HCT116 (cell line): Measurements from ENCODE around the gene ERC1. TPM values are rescaled to one million over a fixed set of nuclear protein-coding genes. Genes with fewer than 3 reads are reported as not detected.

Experiments
- ATAC-seq: fragments of 200-7000 bp; cut with Tn5 transposase; 2 replicates; pipeline ENCODE4 v1.9.1; 2020; ENCODE audit warnings: mild to moderate bottlenecking, moderate library complexity
- BruUV-seq: library from RNA; stranded (reverse); fragments of 400-500 nt; replicated peaks from 2 replicates; lab custom pipeline; 2021; lab: Mats Ljungman, UMichigan
- CTCF ChIA-PET: fragments of 300-600 bp; sonication (Branson Sonifier 250); formaldehyde crosslinking; loops from one replicate; lab custom pipeline; 2021; ENCODE audit warnings: antibody characterized with exemption; lab: Charles Lee
- POLR2A ChIA-PET: fragments of 300-600, 350-600 bp; sonication (Branson Sonifier 250); formaldehyde crosslinking; loops from one replicate; lab custom pipeline; 2021; ENCODE audit warnings: antibody characterized with exemption; lab: Charles Lee
- RAD21 ChIA-PET, 2 experiments: fragments of 300-600 bp; sonication (Branson Sonifier 250); formaldehyde crosslinking; loops; one replicate each; lab custom pipeline; 2023; ENCODE audit warnings: low total read pairs in 2 of 2; ENCODE audit not compliant: uncharacterized antibody in 2 of 2, unreplicated experiment in 2 of 2, low non-redundant PET in 1 of 2; lab: Charles Lee
- DNase-seq: peaks from one replicate; pipeline ENCODE4 v3.0.0-alpha.2; 2010; ENCODE audit warnings: low read depth, low spot score
- H2AFZ ChIP-seq: fragments of 200-600 bp; shearing (Covaris generic), sonication (generic); 2 replicates; pipeline ENCODE4 v1.6.1; 2017; ENCODE audit warnings: low read depth, mixed run types, mixed read lengths, antibody characterized with exemption, low read length; ENCODE audit not compliant: poor library complexity, severe bottlenecking
- H3K27ac ChIP-seq: 2 replicates; pipeline ENCODE4 v1.5.1; 2012; ENCODE audit warnings: low read depth, low read length
- H3K27me3 ChIP-seq: fragments of 200-600 bp; sonication (generic); 2 replicates; pipeline ENCODE4 v1.6.1; 2016; ENCODE audit warnings: mixed run types, low read length, mixed read lengths; ENCODE audit not compliant: insufficient read depth
- H3K36me3 ChIP-seq, 2 experiments: fragments of 200-500 bp in 1 of 2; fragments of 200-600 bp in 1 of 2; sonication (Bioruptor generic) in 1 of 2; sonication (generic) in 1 of 2; 2 replicates each; pipeline versions ENCODE4 v1.5.1 to v1.6.1; 2014 to 2016; ENCODE audit warnings: low read length in 2 of 2, inconsistent platforms in 1 of 2, mixed read lengths in 1 of 2, mixed run types in 1 of 2; ENCODE audit not compliant: insufficient read depth in 2 of 2, control insufficient read depth in 1 of 2
- H3K4me1 ChIP-seq, 2 experiments: fragments of 200-600 bp in 1 of 2; sonication (generic) in 1 of 2; 2 replicates each; pipeline versions ENCODE4 v1.5.1 to v1.6.1; 2012 to 2017; ENCODE audit warnings: low read length in 2 of 2, inconsistent platforms in 1 of 2, mild to moderate bottlenecking in 1 of 2, mixed read lengths in 1 of 2, mixed run types in 1 of 2, moderate library complexity in 1 of 2; ENCODE audit not compliant: insufficient read depth in 2 of 2, control insufficient read depth in 1 of 2
- H3K4me2 ChIP-seq: fragments of 200-600 bp; sonication (generic); 2 replicates; pipeline ENCODE4 v1.6.1; 2017; ENCODE audit warnings: mixed run types, low read length, mixed read lengths
- H3K4me3 ChIP-seq, 2 experiments: fragments of 200-600 bp in 1 of 2; sonication (generic) in 1 of 2; replicated peaks in 1 of 2; 2 replicates each; pipeline ENCODE4 v1.5.1; 2011 to 2016; ENCODE audit warnings: low read length in 2 of 2, control low read depth in 1 of 2, low read depth in 1 of 2, mild to moderate bottlenecking in 1 of 2, mixed read lengths in 1 of 2, mixed run types in 1 of 2
- H3K79me2 ChIP-seq: fragments of 200-600 bp; sonication (generic); 2 replicates; pipeline ENCODE4 v1.6.1; 2017; ENCODE audit warnings: mild to moderate bottlenecking, mixed run types, low read length, moderate library complexity, mixed read lengths; ENCODE audit not compliant: insufficient read depth
- H3K9ac ChIP-seq: fragments of 200-600 bp; sonication (generic); 2 replicates; pipeline ENCODE4 v1.6.1; 2016; ENCODE audit warnings: low read length, mixed read lengths
- H3K9me2 ChIP-seq: fragments of 200-600 bp; sonication (generic), shearing (Covaris generic); 2 replicates; pipeline ENCODE4 v1.6.1; 2017; ENCODE audit warnings: mixed run types, mild to moderate bottlenecking, moderate library complexity; ENCODE audit not compliant: insufficient read depth
- H3K9me3 ChIP-seq, 2 experiments: fragments of 200-500 bp in 1 of 2; fragments of 200-600 bp in 1 of 2; sonication (Bioruptor generic) in 1 of 2; sonication (generic) in 1 of 2; 2 replicates each; pipeline ENCODE4 v1.6.1; 2014 to 2017; ENCODE audit warnings: low read length in 2 of 2, mixed read lengths in 2 of 2, inconsistent platforms in 1 of 2, low read depth in 1 of 2, mild to moderate bottlenecking in 1 of 2, mixed run types in 1 of 2, moderate library complexity in 1 of 2; ENCODE audit not compliant: control insufficient read depth in 1 of 2, insufficient read depth in 1 of 2
- H4K20me1 ChIP-seq: fragments of 200-600 bp; sonication (generic), shearing (Covaris generic); 2 replicates; pipeline ENCODE4 v1.6.1; 2017; ENCODE audit warnings: mixed run types, mild to moderate bottlenecking, moderate library complexity; ENCODE audit not compliant: insufficient read depth
- CBX3 ChIP-seq: IDR thresholded peaks from 2 replicates; pipeline ENCODE4 v1.6.1; 2012; ENCODE audit warnings: low read depth
- CEBPB ChIP-seq: IDR thresholded peaks from 2 replicates; pipeline ENCODE4 v1.6.1; 2012; ENCODE audit warnings: low read depth
- EGR1 ChIP-seq: IDR thresholded peaks from 2 replicates; pipeline ENCODE4 v1.6.1; 2012; ENCODE audit warnings: low read depth
- EZH2 ChIP-seq: fragments of 200-600 bp; sonication (generic); IDR thresholded peaks from 2 replicates; pipeline ENCODE4 v1.6.1; 2017; ENCODE audit warnings: antibody characterized with exemption, mixed run types
- EZH2phosphoT487 ChIP-seq: fragments of 200-600 bp; IDR thresholded peaks from 2 replicates; pipeline ENCODE4 v1.6.1; 2018; ENCODE audit warnings: antibody characterized with exemption, borderline replicate concordance
- JUND ChIP-seq: IDR thresholded peaks from 2 replicates; pipeline ENCODE4 v1.6.1; 2012
- MAX ChIP-seq: IDR thresholded peaks from 2 replicates; pipeline ENCODE4 v1.6.1; 2012
- POLR2A ChIP-seq: IDR thresholded peaks from 2 replicates; pipeline ENCODE4 v1.7.0; 2011; ENCODE audit warnings: borderline replicate concordance; ENCODE audit not compliant: insufficient read depth, insufficient read length; ENCODE audit errors: extremely low read depth
- RAD21 ChIP-seq: IDR thresholded peaks from 2 replicates; pipeline ENCODE4 v1.6.1; 2012; ENCODE audit warnings: low read depth, mild to moderate bottlenecking
- SIN3A ChIP-seq: IDR thresholded peaks from 2 replicates; pipeline ENCODE4 v1.6.1; 2012; ENCODE audit warnings: low read depth
- SRF ChIP-seq: IDR thresholded peaks from 2 replicates; pipeline ENCODE4 v1.6.1; 2012; ENCODE audit warnings: low read depth
- TCF7L2 ChIP-seq: IDR thresholded peaks from 2 replicates; pipeline ENCODE4 v1.7.0; 2011; ENCODE audit warnings: borderline replicate concordance, inconsistent platforms; ENCODE audit not compliant: insufficient read depth, insufficient read length; ENCODE audit errors: extremely low read depth
- YY1 ChIP-seq: IDR thresholded peaks from 2 replicates; pipeline ENCODE4 v1.6.1; 2011; ENCODE audit warnings: low read length, low read depth, moderate library complexity, mild to moderate bottlenecking; ENCODE audit not compliant: insufficient replicate concordance; ENCODE audit errors: extremely low read depth
- ZFX ChIP-seq: fragments of 450-650 bp; IDR thresholded peaks from 2 replicates; pipeline ENCODE4 v1.6.1; 2017
- ZNF274 ChIP-seq: fragments of 200-500 bp; sonication (Bioruptor generic); IDR thresholded peaks from 2 replicates; pipeline ENCODE4 v1.6.1; 2014; ENCODE audit warnings: mild to moderate bottlenecking, low read depth, low read length, inconsistent platforms
- intact Hi-C: fragments of 100-400 bp; cut with micrococcal nuclease; formaldehyde crosslinking; loops from 2 replicates; pipeline ENCODE4 v1.10.0; 2022
- total RNA-seq: library from RNA; stranded (reverse); gene quantifications from one replicate; pipeline ENCODE4 v1.2.1, GENCODE V29; 2021; ENCODE audit not compliant: unreplicated experiment
- TF ChIP-seq, protein P1 (sequence below): IDR thresholded peaks from 2 replicates; pipeline ENCODE4 v1.6.1; 2012
- TF ChIP-seq, protein P2 (sequence below): IDR thresholded peaks from 2 replicates; pipeline ENCODE4 v1.6.1; 2012; ENCODE audit warnings: low read depth
- TF ChIP-seq, protein P3 (sequence below), 3 experiments: fragments of 200-600 bp in 1 of 3; sonication (generic) in 1 of 3; IDR thresholded peaks in 2 of 3; conservative IDR thresholded peaks in 1 of 3; 2 replicates each; pipeline ENCODE4 v1.5.1; 2012 to 2017; ENCODE audit warnings: low read depth in 2 of 3, low read length in 2 of 3, antibody characterized with exemption in 1 of 3, borderline replicate concordance in 1 of 3, control low read depth in 1 of 3, mild to moderate bottlenecking in 1 of 3, mixed read lengths in 1 of 3, mixed run types in 1 of 3, moderate library complexity in 1 of 3; ENCODE audit not compliant: insufficient read depth in 1 of 3

Gene ERC1
- total RNA-seq, 1 experiment from 2014 or later = 41.9 TPM

DNA sequence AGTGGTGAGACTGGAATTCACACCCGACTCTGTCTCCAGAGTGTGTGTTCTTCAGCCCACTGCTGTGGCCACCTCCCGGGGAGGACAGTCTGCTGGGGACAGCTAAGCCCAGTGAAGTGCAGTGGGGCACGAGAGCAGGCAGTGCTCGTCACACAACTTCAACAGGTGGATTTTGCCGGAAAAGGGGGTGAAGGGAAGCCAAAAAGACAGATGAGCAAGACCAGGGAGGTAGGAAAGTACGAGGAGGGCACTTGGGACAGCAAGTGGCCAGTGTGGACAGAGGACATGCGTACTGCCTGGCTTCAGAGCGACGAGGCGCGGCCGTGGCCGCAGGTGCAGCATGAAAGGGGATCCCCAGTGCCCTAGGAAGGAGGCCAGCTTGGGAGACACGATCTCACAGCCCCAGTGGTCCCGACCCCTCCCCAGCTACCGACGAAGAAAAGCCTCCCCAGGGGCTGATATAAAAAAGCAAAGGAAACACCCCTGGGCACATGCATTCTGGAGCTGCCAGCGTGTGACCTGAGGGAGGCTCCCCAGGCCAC is 507.2 kb downstream of the ERC1 start:
- H3K4me3 ChIP-seq = no peak overlapping the region
- POLR2A ChIA-PET = no interaction called here
- no TSS peak for BruUV-seq
- H3K9me3 ChIP-seq = no peaks in the 10 kb centered on the region
- H3K9me2 ChIP-seq = no peaks in the 10 kb centered on the region
- no peaks in the 10 kb centered on the region for H3K79me2 ChIP-seq
- CTCF ChIA-PET = no interaction called here
- H4K20me1 ChIP-seq = no peaks in the 10 kb centered on the region
- peaks cover 0 to 11% of the 10 kb centered on the region in 2 experiments; a peak in 1 of 4 replicates for H3K4me1 ChIP-seq
- no peak overlapping the region for H3K9ac ChIP-seq
- DNase-seq = no peak
- no peaks in the 10 kb centered on the region for H3K36me3 ChIP-seq
- no peak for ATAC-seq
- H3K27me3 ChIP-seq = no peaks in the 10 kb centered on the region
- no peak overlapping the region for H3K4me2 ChIP-seq
- no peak overlapping the region for H3K27ac ChIP-seq
- H2AFZ ChIP-seq = no peak overlapping the region
- TF ChIP-seq SRF (no peak), CBX3 (no peak), JUND (no peak), POLR2A (no peak), TCF7L2 (no peak), EZH2phosphoT487 (no peak), MAX (no peak), EGR1 (no peak), EZH2 (no peak), ZNF274 (no peak), CEBPB (no peak), SIN3A (no peak), YY1 (no peak), RAD21 (no peak), ZFX (no peak)
- TF ChIP-seq, protein P1, sequence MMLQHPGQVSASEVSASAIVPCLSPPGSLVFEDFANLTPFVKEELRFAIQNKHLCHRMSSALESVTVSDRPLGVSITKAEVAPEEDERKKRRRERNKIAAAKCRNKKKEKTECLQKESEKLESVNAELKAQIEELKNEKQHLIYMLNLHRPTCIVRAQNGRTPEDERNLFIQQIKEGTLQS = no peak
- TF ChIP-seq, protein P2, sequence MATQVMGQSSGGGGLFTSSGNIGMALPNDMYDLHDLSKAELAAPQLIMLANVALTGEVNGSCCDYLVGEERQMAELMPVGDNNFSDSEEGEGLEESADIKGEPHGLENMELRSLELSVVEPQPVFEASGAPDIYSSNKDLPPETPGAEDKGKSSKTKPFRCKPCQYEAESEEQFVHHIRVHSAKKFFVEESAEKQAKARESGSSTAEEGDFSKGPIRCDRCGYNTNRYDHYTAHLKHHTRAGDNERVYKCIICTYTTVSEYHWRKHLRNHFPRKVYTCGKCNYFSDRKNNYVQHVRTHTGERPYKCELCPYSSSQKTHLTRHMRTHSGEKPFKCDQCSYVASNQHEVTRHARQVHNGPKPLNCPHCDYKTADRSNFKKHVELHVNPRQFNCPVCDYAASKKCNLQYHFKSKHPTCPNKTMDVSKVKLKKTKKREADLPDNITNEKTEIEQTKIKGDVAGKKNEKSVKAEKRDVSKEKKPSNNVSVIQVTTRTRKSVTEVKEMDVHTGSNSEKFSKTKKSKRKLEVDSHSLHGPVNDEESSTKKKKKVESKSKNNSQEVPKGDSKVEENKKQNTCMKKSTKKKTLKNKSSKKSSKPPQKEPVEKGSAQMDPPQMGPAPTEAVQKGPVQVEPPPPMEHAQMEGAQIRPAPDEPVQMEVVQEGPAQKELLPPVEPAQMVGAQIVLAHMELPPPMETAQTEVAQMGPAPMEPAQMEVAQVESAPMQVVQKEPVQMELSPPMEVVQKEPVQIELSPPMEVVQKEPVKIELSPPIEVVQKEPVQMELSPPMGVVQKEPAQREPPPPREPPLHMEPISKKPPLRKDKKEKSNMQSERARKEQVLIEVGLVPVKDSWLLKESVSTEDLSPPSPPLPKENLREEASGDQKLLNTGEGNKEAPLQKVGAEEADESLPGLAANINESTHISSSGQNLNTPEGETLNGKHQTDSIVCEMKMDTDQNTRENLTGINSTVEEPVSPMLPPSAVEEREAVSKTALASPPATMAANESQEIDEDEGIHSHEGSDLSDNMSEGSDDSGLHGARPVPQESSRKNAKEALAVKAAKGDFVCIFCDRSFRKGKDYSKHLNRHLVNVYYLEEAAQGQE = no peak
- TF ChIP-seq, protein P3, sequence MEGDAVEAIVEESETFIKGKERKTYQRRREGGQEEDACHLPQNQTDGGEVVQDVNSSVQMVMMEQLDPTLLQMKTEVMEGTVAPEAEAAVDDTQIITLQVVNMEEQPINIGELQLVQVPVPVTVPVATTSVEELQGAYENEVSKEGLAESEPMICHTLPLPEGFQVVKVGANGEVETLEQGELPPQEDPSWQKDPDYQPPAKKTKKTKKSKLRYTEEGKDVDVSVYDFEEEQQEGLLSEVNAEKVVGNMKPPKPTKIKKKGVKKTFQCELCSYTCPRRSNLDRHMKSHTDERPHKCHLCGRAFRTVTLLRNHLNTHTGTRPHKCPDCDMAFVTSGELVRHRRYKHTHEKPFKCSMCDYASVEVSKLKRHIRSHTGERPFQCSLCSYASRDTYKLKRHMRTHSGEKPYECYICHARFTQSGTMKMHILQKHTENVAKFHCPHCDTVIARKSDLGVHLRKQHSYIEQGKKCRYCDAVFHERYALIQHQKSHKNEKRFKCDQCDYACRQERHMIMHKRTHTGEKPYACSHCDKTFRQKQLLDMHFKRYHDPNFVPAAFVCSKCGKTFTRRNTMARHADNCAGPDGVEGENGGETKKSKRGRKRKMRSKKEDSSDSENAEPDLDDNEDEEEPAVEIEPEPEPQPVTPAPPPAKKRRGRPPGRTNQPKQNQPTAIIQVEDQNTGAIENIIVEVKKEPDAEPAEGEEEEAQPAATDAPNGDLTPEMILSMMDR (IDR thresholded peaks at IDR 0.05 in 2 of 3, conservative IDR thresholded peaks at IDR 0.05 in 1 of 3; ENCODE audit: borderline replicate concordance in 1 of 3, insufficient read depth in 1 of 3, low read depth in 2 of 3, low read length in 2 of 3) = no peak
- intact Hi-C loops = no loop called here
- RAD21 ChIA-PET = no interaction called here
